SK-N-SH treated with all-trans-retinoic acid at 6 μM for 48 hours (cell line): ENCODE data around the gene SEC11A.

Experiments used
- ATAC-seq: fragments of 200-7000 bp; cut with Tn5 transposase; 3 replicates; pipeline ENCODE4 v1.9.1; 2020; ENCODE audit warnings: mild to moderate bottlenecking, moderate library complexity
- ARNTL ChIP-seq: fragments of 450-650 bp; formaldehyde crosslinking; IDR thresholded peaks from 2 replicates; pipeline ENCODE4 v1.5.0; 2020; ENCODE audit warnings: low read depth, mild to moderate bottlenecking, moderate library complexity, borderline replicate concordance
- BACH2 ChIP-seq: fragments of 250-450 bp; sonication (Bioruptor Pico); IDR thresholded peaks from 2 replicates; pipeline ENCODE4 v1.9.0; 2021; ENCODE audit warnings: mild to moderate bottlenecking, borderline replicate concordance
- CSRNP3 ChIP-seq: fragments of 250-450 bp; sonication (Bioruptor Pico); IDR thresholded peaks from 2 replicates; pipeline ENCODE4 v1.5.1; 2021; ENCODE audit warnings: mild to moderate bottlenecking, moderate library complexity
- ESRRG ChIP-seq: fragments of 250-450 bp; sonication (Bioruptor Pico); IDR thresholded peaks from 2 replicates; pipeline ENCODE4 v1.6.1; 2021; ENCODE audit warnings: mild to moderate bottlenecking
- GLIS3 ChIP-seq: fragments of 250-450 bp; sonication (Bioruptor Pico); IDR thresholded peaks from 2 replicates; pipeline ENCODE4 v1.5.0; 2020; ENCODE audit warnings: mild to moderate bottlenecking, moderate library complexity
- ISL1 ChIP-seq: fragments of 250-450 bp; sonication (Bioruptor Pico); IDR thresholded peaks from 2 replicates; pipeline ENCODE4 v2.1.2; 2022; ENCODE audit warnings: mild to moderate bottlenecking, moderate library complexity
- OSR1 ChIP-seq: fragments of 250-450 bp; sonication (Bioruptor Pico); IDR thresholded peaks from 2 replicates; pipeline ENCODE4 v1.8.0; 2022; ENCODE audit warnings: moderate library complexity, mild to moderate bottlenecking, inconsistent platforms
- POU6F1 ChIP-seq: fragments of 250-450 bp; sonication (Bioruptor Pico); IDR thresholded peaks from 2 replicates; pipeline ENCODE4 v1.8.0; 2021; ENCODE audit warnings: low read depth, mild to moderate bottlenecking, moderate library complexity, borderline replicate concordance
- PPARA ChIP-seq: fragments of 250-450 bp; sonication (Bioruptor Pico); IDR thresholded peaks from 2 replicates; pipeline ENCODE4 v1.5.0; 2020; ENCODE audit warnings: mild to moderate bottlenecking, borderline replicate concordance
- RARB ChIP-seq: fragments of 250-450 bp; sonication (Bioruptor Pico); IDR thresholded peaks from 2 replicates; pipeline ENCODE4 v1.8.0; 2021; ENCODE audit warnings: mild to moderate bottlenecking, moderate library complexity
- SNAI2 ChIP-seq: fragments of 250-450 bp; sonication (Bioruptor Pico); IDR thresholded peaks from 2 replicates; pipeline ENCODE4 v1.5.0; 2020; ENCODE audit warnings: mild to moderate bottlenecking, moderate library complexity
- TCF4 ChIP-seq: fragments of 250-450 bp; sonication (Bioruptor Pico); IDR thresholded peaks from 2 replicates; pipeline ENCODE4 v1.8.0; 2021; ENCODE audit warnings: mild to moderate bottlenecking, moderate library complexity, borderline replicate concordance
- TOX ChIP-seq: fragments of 250-450 bp; sonication (Bioruptor Pico); IDR thresholded peaks from 2 replicates; pipeline ENCODE4 v1.8.0; 2021; ENCODE audit warnings: mild to moderate bottlenecking, moderate library complexity, borderline replicate concordance
- TSHZ2 ChIP-seq: fragments of 250-450 bp; sonication (Bioruptor Pico); IDR thresholded peaks from 2 replicates; pipeline ENCODE4 v1.5.0; 2020; ENCODE audit warnings: mild to moderate bottlenecking, moderate library complexity
- ZC3H10 ChIP-seq: fragments of 250-450 bp; sonication (Bioruptor Pico); IDR thresholded peaks from 2 replicates; pipeline ENCODE4 v1.5.1; 2021; ENCODE audit warnings: mild to moderate bottlenecking, moderate library complexity
- ZFP3 ChIP-seq: fragments of 250-450 bp; sonication (Bioruptor Pico); IDR thresholded peaks from 2 replicates; pipeline ENCODE4 v1.5.0; 2020; ENCODE audit warnings: mild to moderate bottlenecking, moderate library complexity
- ZFP30 ChIP-seq: fragments of 450-650 bp; formaldehyde crosslinking; IDR thresholded peaks from 2 replicates; pipeline ENCODE4 v1.5.0; 2022; ENCODE audit warnings: mild to moderate bottlenecking, moderate library complexity
- ZNF565 ChIP-seq: fragments of 450-650 bp; formaldehyde crosslinking; conservative IDR thresholded peaks from 2 replicates; pipeline ENCODE4 v1.5.0; 2020; ENCODE audit warnings: low read depth, mild to moderate bottlenecking, moderate library complexity
- ZNF70 ChIP-seq: fragments of 450-650 bp; formaldehyde crosslinking; IDR thresholded peaks from 2 replicates; pipeline ENCODE4 v1.5.0; 2020; ENCODE audit warnings: mild to moderate bottlenecking, moderate library complexity
- ZNF8 ChIP-seq: fragments of 450-650 bp; formaldehyde crosslinking; IDR thresholded peaks from 2 replicates; pipeline ENCODE4 v1.5.0; 2020; ENCODE audit warnings: mild to moderate bottlenecking, moderate library complexity
- TF ChIP-seq, protein P1 (sequence below): fragments of 250-450 bp; sonication (Bioruptor Pico); IDR thresholded peaks from 2 replicates; pipeline ENCODE4 v1.5.1; 2020; ENCODE audit warnings: low read depth, mild to moderate bottlenecking, moderate library complexity

The SEC11A gene

DNA sequence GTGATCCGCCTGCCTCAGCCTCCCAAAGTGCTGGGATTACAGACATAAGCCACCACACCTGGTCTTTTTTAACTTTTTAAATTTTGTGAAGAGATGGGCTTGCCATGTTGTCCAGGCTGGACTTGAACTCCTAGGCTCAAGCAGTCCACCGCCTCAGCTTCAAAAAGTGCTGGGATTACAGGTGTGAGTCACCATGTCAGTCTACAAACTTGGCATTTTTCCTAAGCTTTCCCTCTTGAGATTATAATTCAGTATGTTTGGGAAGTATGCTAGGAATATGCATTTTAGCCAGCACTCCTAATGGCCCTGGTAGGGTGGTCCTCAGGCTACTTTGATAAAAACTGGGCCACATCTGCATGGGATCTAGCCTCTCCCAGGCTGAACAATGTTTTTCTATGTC is 66.2 kb downstream of the SEC11A start (continued):
- TF ChIP-seq ZNF565 (CRISPR knock-in tag) (no peak), ZNF70 (CRISPR knock-in tag) (no peak), CSRNP3 (no peak), TOX (no peak), PPARA (CRISPR knock-in tag) (no peak), ZFP3 (CRISPR knock-in tag) (no peak), ZC3H10 (CRISPR knock-in tag) (no peak), GLIS3 (CRISPR knock-in tag) (no peak), OSR1 (CRISPR knock-in tag) (no peak)

- no peak for ATAC-seq
- TF ChIP-seq TSHZ2 (CRISPR knock-in tag) = no peak
- no peak for TF ChIP-seq BACH2 (CRISPR knock-in tag)
- no peak for TF ChIP-seq ARNTL (CRISPR knock-in tag)
- no peak for TF ChIP-seq PPARA (CRISPR knock-in tag)
- TF ChIP-seq ZNF70 (CRISPR knock-in tag) = no peak
- TF ChIP-seq RARB (CRISPR knock-in tag) = no peak
- TF ChIP-seq TCF4 (CRISPR knock-in tag) = no peak
- TF ChIP-seq TOX = no peak
- TF ChIP-seq, protein P1, sequence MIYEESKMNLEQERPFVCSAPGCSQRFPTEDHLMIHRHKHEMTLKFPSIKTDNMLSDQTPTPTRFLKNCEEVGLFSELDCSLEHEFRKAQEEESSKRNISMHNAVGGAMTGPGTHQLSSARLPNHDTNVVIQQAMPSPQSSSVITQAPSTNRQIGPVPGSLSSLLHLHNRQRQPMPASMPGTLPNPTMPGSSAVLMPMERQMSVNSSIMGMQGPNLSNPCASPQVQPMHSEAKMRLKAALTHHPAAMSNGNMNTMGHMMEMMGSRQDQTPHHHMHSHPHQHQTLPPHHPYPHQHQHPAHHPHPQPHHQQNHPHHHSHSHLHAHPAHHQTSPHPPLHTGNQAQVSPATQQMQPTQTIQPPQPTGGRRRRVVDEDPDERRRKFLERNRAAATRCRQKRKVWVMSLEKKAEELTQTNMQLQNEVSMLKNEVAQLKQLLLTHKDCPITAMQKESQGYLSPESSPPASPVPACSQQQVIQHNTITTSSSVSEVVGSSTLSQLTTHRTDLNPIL = no peak
- no peak for TF ChIP-seq ZFP30 (CRISPR knock-in tag)
- TF ChIP-seq GLIS3 (CRISPR knock-in tag) = no peak
- TF ChIP-seq SNAI2 (CRISPR knock-in tag) = no peak
- TF ChIP-seq ZC3H10 (CRISPR knock-in tag) = no peak
- TF ChIP-seq ZNF565 (CRISPR knock-in tag) = no peak
- TF ChIP-seq POU6F1 = no peak
- TF ChIP-seq ZNF8 (CRISPR knock-in tag) = no peak
- no peak for TF ChIP-seq ESRRG (CRISPR knock-in tag)
These were observed 67.4 kb downstream of the SEC11A start for GRCh38 chr15:84648539-84648938.

GRCh38 chr15:84647726-84648125 is 68.2 kb downstream of the SEC11A start:
- ATAC-seq = no peak
- no peak for TF ChIP-seq ZNF8 (CRISPR knock-in tag)
- no peak for TF ChIP-seq TSHZ2 (CRISPR knock-in tag)
- no peak for TF ChIP-seq ZNF565 (CRISPR knock-in tag)
- no peak for TF ChIP-seq ZFP30 (CRISPR knock-in tag)
- no peak for TF ChIP-seq SNAI2 (CRISPR knock-in tag)
- no peak for TF ChIP-seq GLIS3 (CRISPR knock-in tag)
- TF ChIP-seq TOX = no peak
- TF ChIP-seq ISL1 (CRISPR knock-in tag) = no peak
- no peak for TF ChIP-seq OSR1 (CRISPR knock-in tag)
- TF ChIP-seq ZNF70 (CRISPR knock-in tag) = no peak
- no peak for TF ChIP-seq PPARA (CRISPR knock-in tag)
- TF ChIP-seq, protein P1 = no peak
- TF ChIP-seq, all 23 proteins: peak for 0
